Activated CD4-positive, CD25-positive, alpha-beta regulatory T cell treated with anti-CD3 and anti-CD28 coated beads, Interleukin-2, amount 50 U/mL, for 16 hours (primary cell): Measurements from ENCODE around the gene KRT82.
"Not testable (repeated sequence)": the region's sequence is repeated elsewhere in the genome, so short reads cannot be mapped to it uniquely, and the experiment has no call there.

Experiments used
- DNase-seq: peaks from one replicate; pipeline ENCODE4 v3.0.0-alpha.2; 2020; ENCODE audit warnings: low read depth, low spot score

KRT82 gene

GRCh38 chr12:52413202-52413601 is 7.1 kb upstream of the KRT82 start:
- DNase-seq, result no peak

- DNase-seq, result no peak
Measured at GRCh38 chr12:52411815-52412214, 5.7 kb upstream of the KRT82 start.

- DNase-seq, result not testable (repeated sequence)
Measured at GRCh38 chr12:52410589-52411248, 4.6 kb upstream of the KRT82 start.

GRCh38 chr12:52407918-52408317 is 1.8 kb upstream of the KRT82 start:
- DNase-seq, result no peak

GRCh38 chr12:52404951-52405350 is 1.2 kb downstream of the KRT82 start:
- no peak for DNase-seq

GRCh38 chr12:52403561-52403960 is 2.6 kb downstream of the KRT82 start:
- DNase-seq, result no peak

GRCh38 chr12:52402873-52403540 is 3.1 kb downstream of the KRT82 start:
- DNase-seq, result no peak

GRCh38 chr12:52402377-52402776 is 3.8 kb downstream of the KRT82 start:
- no peak for DNase-seq

- no peak for DNase-seq
Measured at GRCh38 chr12:52401926-52402325, 4.2 kb downstream of the KRT82 start.

- DNase-seq, result no peak
Measured at GRCh38 chr12:52401526-52401925, 4.6 kb downstream of the KRT82 start.

- DNase-seq, result no peak
Measured at GRCh38 chr12:52400906-52401305, 5.2 kb downstream of the KRT82 start.

GRCh38 chr12:52399756-52400155 is 6.4 kb downstream of the KRT82 start:
- no peak for DNase-seq

- DNase-seq, result no peak
Measured at GRCh38 chr12:52398176-52398575, 8.0 kb downstream of the KRT82 start.

- DNase-seq, result no peak
Measured at GRCh38 chr12:52396656-52397055, 9.5 kb downstream of the KRT82 start.

- DNase-seq, result no peak
Measured at GRCh38 chr12:52395761-52396434, 10.2 kb downstream of the KRT82 start.

- no peak for DNase-seq
Measured at GRCh38 chr12:52394836-52395405, 11.2 kb downstream of the KRT82 start.

- no peak for DNase-seq
Measured at GRCh38 chr12:52392465-52393007, 13.6 kb downstream of the KRT82 start.

GRCh38 chr12:52391618-52392002 is 14.5 kb downstream of the KRT82 start:
- DNase-seq, result no peak

GRCh38 chr12:52390739-52391617 is 15.2 kb downstream of the KRT82 start:
- no peak for DNase-seq

- DNase-seq, result no peak
Measured at GRCh38 chr12:52389313-52390207, 16.6 kb downstream of the KRT82 start.
